DMS153 treated with DMSO at 0.1 percent for 48 hours (cell line): Measurements from ENCODE around the gene METRN.
"Not testable (repeated sequence)": the region's sequence is repeated elsewhere in the genome, so short reads cannot be mapped to it uniquely, and the experiment has no call there.

Experiments
- DNase-seq: peaks from one replicate; lab custom pipeline; 2025; ENCODE audit not compliant: unreplicated experiment; lab: John Stamatoyannopoulos, UW

Gene METRN

DNA sequence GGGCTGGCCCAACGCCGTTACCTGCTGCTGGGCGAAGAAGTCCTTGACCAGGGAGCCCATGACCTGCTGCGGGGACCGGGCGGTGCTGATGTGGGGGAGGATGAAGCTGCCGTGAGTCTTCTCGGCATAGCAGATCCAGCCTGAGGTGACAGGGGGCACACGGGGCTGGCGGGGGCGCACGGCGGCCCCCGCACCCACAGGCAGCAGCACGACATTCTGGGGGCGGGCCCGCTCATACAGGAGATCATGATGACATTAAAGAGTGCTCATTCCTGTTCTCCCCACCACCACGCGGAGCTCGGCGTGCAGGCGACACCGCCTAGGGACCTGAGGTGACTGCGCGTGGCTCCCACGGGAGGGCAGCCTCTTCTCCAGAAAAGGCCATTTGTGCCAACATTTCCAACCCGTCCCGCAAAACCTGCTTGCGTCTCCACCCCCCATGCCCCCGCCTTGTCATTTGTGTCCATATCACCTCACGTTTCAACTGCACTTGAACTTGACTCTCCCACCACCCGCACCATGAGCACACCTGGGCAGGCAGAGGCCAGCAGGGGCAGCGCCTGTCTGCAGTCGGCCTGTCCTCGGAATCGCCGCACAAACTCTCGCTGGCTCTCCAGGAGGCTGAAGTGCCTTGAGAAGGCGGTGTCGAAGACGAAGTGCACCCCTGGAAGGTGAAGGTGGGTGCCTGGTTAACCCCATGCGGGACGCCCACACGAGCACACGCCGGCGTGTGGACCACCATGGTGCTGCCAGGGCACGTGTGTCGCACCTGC lies 19.5 kb downstream of the METRN start:
- DNase-seq, result no peak

DNA sequence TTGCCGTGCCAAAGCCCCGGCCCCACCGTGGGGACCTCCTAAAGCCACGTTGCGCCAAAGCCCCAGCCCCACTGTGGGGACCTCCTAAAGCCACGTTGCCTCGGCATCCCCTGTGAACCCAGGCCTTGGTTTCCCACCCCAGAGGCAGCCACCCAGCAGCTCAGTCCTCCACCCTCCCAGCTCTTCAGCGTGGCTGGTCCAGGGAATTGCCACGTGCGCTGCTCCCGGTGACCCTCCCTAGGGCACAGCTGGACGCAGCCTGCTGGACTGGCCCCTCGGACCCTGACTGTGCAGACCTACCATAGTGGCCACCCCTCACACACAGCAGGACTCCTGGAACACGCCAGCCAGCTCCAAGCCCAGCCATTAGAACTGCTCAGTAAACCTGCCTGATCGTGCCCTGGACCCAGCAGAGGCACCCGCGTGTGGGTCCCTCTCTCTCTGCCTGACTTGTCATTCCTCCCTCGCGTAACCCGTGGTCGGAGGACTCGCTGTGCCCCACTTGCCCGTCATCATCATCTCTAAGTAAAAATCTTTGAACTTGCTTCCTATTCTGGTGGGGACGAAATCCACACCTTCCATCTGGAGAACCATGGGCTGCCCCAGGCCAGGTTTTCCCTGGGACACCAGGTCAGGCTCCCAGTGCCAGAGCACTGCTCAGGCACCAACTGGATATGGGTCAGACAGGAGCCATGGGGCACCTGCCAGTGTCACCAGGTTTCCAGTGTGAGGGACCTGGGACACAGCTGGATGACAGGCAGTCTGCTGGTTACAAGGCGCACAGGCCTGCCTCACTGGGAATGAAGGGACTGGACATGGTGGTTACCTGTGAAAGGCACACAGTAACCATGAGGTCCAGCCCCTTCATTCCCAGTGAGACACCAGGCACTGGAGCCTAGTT lies 20.3 kb downstream of the METRN start:
- DNase-seq, result no peak

DNA sequence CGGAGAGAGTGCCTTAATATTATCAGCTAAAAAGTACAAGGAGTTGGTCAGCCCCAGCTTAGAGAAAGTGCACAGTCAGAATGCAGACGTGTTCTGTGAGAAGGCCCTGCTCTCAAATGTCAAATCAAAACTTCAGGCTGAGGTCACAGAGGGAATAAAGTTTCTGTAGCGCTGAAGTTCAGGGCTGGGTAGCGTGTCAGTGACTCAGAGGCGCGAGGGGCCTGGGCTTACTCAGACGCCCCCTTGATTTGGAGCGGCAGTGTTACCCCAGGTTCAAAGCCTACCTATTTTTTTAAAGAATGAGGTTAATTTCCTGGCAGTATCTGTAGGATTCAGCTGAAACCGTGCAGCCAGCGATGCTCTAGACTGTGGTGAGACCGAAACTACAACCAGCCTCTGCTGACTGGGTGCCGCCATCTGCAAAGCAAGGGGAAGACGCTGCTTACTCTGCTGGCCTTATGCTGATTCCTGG lies 21.1 kb downstream of the METRN start:
- DNase-seq, result no peak

DNA sequence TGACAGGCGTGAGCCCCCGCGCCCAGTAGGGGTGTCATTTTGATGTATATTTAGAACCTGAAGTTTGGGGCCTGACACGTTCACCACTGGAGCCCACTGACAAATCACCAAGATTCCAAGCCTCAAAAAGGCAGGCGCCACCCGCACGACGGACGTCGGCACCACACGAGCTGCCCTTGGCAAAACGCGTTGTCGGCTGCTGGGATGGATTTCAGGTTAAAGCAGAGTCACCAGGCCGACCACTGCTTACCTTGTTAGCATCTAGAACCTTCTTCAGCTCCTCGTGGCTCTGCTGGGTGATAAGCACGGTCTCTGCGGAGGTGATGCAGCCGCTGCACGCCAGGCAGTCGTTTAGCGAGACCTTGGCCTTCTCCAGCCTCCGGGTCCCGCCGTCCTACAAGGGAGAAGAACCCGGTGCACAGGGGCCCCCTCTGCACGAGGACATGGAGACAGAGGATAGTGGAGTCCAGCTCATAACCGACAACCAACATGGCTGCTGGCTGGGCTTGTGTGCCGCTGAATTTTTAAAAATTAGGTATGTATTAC lies 22.1 kb downstream of the METRN start:
- no peak for DNase-seq

DNA sequence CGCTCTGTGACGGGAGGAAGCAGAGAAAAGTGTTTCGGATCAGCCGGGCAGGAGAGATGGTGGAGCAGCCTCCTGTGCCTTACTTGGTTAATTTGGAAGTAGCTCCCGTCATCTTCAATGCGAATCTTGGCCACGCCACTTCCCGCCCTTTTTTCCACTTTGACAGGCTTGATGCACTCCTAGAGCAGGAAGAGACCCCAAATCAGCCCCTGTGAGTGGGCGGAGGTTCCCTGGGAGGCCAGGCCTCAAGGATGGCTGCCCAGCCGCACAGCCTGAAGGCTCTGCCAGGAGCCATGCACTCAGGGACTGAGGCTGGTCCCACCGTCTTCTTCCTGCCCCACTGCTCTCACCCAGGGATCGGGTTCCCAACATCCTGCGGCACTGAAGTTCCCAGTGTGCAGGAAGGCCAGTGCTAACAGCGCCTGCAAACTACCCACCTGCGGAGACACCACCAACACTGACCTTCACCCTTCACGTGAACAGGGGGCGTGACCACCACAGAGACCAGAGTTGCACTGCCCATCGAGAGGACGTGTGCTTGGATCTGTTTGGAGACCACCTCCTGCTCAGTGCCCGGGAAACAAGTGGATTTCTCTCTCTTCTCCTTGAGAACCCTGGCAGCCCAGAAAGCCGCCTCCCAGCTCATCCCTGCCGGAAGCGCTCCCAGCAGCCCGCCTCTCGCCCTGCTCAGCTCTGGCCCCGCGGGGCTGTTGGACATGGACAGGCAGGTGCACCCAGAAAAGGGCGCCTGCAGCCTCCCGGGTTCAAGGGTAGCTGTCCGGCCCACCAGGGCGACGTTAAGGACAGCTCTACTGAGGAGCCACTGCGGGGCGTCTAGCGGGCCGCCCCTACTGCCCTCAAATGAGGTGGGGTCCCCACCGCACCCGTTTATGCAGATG lies 24.9 kb downstream of the METRN start:
- DNase-seq, result no peak

DNA sequence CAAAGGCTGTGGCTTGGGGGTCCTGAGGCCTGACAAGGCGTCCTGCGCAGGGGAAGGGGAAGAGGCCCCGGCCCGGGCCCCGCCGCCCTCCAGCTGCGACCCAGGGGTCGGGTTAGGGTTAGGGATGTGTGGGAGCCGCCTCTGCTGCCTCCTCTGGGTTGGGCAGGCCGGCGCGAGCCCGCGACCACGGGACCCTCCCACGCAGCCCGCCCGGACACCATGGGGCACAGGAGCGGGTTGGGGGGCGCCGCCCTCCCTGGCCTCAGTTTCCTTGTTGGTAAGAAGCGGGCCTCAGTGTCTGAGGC lies 25.5 kb downstream of the METRN start:
- no peak for DNase-seq

DNA sequence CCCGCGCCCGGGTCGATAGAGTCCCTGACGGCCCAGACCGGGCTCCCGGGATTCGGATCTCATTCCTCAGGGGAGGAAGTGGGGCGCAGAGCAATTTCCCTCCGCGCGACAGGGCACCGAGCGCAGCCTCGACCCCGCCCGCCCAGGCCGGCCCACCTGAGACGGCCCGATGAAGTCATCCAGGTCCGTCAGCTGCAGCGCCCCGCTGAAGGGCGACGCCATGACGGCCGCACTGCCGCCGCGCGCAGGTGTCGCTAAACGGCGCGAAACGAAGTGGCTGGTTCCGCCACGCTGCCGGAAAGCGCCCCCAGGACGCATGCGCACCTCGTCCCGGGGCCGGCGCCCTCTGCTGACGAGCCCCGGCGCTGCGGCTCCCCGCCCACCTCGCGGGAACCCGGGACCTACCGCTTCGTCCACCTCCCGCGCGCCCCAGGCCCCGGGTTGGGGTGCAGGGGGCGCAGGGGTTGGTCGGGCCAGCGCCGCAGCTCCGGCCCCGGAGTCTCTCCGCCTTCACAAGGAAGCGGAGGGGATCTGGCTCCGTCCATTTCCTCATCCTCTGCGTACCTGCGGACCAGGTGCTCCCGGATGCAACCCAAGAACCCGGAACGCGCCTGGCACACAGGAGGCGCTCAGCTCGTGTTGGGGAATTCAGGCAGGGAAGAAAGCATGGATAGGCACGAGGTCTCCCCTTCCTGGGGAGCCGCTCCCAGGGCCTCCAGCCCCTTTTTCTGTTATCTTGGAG lies 26.0 kb downstream of the METRN start, which contains the start of gene CIAO3:
Gene CIAO3 (minus strand): TSS at position 234 of the 742 bp plus-strand sequence. CDS start 12 bp downstream, at position 222.
- peak; percentile 75 for DNase-seq

DNA sequence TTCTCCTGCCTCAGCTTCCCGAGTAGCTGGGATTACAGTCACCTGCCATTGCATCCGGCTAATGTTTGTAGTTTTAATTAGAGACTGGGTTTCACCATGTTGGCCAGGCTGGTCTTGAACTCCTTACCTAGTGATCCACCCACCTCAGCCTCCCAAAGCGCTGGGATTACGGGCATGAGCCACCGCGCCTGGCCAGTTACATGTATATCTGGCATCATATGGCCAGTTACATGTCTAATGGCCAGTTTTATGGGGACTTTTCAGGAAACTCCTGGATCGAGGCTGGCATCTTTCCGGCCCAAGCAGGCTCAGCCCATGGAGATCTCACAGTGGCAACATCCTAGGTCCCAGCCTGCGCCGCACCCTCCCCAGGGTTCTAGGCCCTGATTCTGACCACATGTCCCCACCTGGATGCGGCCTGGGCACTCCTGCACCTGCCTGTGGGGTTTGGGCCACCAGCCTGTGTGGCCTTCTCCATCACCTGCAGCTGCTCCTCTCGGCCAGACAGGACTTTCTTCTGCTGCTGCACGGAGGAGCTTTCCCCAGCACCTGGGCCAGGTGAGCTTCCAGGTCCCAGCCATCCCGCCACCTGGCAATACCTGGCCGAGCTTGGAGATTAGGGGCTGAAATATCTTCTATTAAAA lies 27.2 kb downstream of the METRN start:
- no peak for DNase-seq

- DNase-seq, result not testable (repeated sequence)
These were observed 28.0 kb downstream of the METRN start for GRCh38 chr16:742894-743293.

GRCh38 chr16:743794-744500 lies 29.0 kb downstream of the METRN start:
- DNase-seq, result no peak

GRCh38 chr16:745739-746138 lies 30.8 kb downstream of the METRN start:
- no peak for DNase-seq

DNA sequence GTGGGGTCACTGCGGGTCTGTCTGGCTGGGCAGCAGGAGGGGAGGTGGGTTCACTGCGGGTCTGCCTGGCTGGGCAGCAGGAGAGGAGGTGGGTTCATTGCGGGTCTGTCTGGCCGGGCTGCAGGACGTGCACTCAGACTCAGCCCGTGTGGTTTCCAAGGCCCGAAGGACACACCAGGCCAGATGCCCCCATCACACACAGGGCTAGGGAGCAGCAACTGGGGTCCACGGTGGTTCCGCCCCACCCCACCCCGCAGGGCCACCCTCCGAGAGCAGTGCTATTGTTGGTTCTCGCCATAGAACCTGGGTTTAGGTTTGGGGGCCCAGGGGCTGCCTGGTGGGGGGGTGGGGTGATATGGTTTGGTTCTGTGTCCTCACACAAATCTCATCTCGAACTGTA lies 31.7 kb downstream of the METRN start:
- DNase-seq, result no peak

DNA sequence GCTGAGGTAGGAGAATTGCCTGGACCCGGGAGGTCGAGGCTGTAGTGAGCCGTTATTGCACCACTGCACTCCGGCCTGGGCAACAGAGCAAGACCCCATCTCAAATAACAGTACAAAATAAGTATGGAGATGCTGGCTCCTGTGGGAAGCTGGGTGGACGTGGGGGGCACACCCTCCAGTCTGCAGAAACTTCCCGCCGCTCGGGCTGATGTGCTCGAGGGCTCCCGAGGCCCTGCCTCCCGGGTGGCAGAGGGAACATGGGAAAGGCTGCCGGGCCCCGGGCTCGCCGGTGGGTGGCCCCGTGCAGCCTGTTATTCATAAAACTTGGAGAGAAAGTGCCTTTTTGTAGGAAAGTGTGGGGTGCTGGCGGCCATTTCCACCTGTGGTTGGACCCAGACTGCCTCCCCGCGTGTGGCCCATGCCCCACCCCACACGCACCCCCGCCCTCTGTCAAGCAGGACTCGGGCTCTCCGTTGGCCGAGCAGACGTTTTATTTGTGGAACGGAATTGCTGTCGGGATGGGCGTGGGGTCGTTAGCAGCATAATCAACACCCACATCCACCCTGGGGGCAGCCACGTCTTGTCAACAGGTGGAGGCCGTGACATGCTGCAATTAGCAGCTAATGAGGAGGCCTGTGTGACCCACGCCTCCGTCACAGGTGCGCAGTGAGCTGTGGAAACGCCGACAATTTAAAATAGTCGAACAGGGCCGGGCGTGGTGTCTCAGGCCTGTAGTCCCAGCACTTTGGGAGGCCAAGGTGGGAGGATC lies 33.2 kb downstream of the METRN start:
- no peak for DNase-seq

GRCh38 chr16:749010-749409 lies 34.1 kb downstream of the METRN start:
- no peak for DNase-seq

DNA sequence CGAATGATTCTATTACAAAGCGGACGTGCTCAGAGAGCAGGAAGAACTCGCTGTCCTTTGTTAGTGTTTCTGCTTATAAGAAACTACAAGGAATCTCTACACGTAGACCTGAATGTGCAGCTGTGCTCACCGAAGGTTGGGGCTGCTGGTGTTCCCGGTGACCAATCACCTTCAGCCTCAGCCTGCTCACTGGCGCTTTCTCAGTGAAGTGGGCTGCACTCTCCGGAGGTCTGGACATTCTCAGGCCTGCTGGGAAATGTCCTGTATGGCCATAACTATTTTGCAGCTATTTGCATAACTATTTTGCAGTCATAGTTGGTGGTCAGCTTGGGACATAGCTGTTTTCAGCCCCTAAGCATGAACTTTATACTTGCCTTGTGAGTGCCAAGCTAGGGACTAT lies 35.6 kb downstream of the METRN start:
- DNase-seq, result no peak

DNA sequence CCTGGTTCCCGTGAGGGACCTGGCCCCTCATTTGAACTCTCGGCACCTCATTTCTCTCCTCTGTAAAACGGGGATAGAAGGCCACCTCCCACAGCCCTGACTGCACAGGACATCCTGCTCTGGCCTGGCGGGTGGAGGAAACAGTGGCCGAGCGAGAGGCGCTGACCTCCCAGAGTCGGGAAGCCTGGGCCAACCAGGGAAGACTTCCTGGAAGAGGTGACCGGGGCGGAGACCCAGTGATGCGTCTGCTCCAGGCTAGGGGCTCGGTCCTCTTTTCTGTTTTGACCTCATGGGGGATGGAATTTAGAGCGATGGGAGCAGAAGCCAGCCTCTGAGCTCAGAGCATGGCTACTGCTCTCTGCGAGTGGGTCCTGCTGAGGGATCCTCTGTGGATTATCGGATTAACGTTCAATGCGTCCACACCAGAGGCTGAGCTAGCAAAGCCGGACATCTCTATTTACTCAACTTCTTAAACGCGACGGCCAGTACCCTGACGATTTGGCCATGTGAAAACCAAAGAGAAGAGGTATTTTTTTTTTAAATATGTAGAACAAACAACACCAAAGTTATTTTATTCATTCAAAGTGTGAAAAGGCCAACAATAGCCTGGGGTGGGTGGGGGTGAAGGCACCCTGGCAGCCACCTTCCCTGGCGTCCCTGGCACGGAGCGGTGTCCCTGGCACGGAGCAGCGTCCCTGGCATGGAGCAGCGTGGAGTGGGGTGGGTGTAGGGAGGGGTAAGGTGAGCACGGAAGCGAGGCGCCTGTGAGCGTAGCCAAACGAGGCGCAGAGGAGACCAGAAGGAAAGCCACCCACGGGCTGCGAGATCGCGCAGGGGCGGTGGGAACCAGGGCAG lies 36.5 kb downstream of the METRN start:
- DNase-seq, result no peak

- no peak for DNase-seq
These were observed 37.0 kb downstream of the METRN start for GRCh38 chr16:752007-752312.
